ENCODE results near the gene GJB5.

GJB5 gene

DNA sequence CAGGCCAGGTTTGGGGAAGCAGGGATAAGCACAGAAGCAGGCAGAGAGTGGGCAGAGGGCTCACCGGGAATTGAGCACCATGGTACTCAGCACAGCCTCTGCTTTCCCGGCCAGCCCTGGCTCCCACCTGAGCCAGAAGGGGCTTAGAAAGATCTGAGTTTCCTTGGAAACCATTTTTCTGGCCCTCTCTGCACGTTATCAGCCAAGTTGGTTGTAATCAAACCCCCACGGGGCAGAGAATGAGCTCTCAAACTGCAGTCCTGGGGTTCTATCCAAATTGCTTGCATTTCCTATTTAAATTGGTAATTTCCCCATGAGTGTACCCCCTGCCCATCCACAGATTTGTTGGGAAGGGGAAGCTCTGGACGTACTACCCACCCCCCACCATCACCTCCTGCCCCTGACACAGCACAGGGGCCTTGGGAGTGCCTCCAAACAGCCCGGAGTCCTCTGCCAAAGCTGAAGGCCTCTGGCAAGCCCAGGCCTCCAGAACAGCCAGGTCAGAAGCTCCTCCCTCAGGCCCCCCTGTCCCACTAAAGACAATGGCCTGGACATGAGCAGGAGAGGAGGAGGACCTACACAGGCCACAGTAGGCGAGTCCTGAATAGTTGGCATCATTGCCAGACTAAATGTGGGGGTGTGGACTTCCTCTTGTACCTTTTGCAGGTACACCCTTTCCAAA, 42.7 kb upstream of the GJB5 start:
- Histone ChIP-seq H3K36me3 (ENCODE audit: low read length) (no peaks in the 10 kb centered on the region), H3K4me2 (ENCODE audit: low read depth, low read length, poor library complexity, severe bottlenecking) (no peak overlapping the region), H3K9ac (ENCODE audit: low read length) (no peak overlapping the region), H3F3A (ENCODE audit: insufficient read depth) (no peaks in the 10 kb centered on the region), H3K27me3 (ENCODE audit: low read length) (no peaks in the 10 kb centered on the region), H4K20me1 (ENCODE audit: low read depth, low read length) (no peaks in the 10 kb centered on the region), H3K9me2 (replicated peaks; ENCODE audit: insufficient read depth, low read length) (no peaks in the 10 kb centered on the region), H3K9me3 (ENCODE audit: insufficient read depth, low read length) (no peaks in the 10 kb centered on the region), H3K27ac (ENCODE audit: low read depth, low read length) (no peak overlapping the region), H3K79me2 (ENCODE audit: insufficient read depth, low read length) (no peaks in the 10 kb centered on the region), H3K4me3 (ENCODE audit: insufficient read depth, low read length, poor library complexity, severe bottlenecking) (no peak overlapping the region), H2AFZ (ENCODE audit: low read depth, low read length, severe bottlenecking) (no peak overlapping the region)
- TF ChIP-seq, protein P1, sequence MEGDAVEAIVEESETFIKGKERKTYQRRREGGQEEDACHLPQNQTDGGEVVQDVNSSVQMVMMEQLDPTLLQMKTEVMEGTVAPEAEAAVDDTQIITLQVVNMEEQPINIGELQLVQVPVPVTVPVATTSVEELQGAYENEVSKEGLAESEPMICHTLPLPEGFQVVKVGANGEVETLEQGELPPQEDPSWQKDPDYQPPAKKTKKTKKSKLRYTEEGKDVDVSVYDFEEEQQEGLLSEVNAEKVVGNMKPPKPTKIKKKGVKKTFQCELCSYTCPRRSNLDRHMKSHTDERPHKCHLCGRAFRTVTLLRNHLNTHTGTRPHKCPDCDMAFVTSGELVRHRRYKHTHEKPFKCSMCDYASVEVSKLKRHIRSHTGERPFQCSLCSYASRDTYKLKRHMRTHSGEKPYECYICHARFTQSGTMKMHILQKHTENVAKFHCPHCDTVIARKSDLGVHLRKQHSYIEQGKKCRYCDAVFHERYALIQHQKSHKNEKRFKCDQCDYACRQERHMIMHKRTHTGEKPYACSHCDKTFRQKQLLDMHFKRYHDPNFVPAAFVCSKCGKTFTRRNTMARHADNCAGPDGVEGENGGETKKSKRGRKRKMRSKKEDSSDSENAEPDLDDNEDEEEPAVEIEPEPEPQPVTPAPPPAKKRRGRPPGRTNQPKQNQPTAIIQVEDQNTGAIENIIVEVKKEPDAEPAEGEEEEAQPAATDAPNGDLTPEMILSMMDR (IDR thresholded peaks at IDR 0.05; ENCODE audit: insufficient read depth, low read length, poor library complexity, severe bottlenecking) = no peak
- no peak for TF ChIP-seq EZH2phosphoT487 (conservative IDR thresholded peaks at IDR 0.05; ENCODE audit: low read length)

DNA sequence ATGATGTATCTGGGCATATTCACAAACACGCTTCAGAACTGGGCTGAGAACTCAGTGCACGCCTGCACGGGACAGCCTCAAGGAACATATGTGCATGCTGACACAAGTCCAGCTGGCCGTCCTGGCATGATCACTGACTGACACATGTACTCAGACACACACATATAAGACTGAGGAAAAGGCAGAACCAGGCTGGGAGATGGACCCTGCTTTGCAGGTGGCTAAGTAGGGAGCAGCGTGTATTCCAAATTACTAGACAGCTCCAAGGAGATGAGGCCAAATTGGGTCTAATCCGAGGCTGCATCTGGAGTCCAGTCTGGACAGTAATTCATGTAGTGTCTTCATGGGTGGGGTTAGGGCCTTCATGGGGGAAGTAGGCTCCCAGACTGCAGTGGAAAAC, 41.4 kb upstream of the GJB5 start:
- Histone ChIP-seq H4K20me1 (ENCODE audit: low read depth, low read length) (no peaks in the 10 kb centered on the region), H2AFZ (ENCODE audit: low read depth, low read length, severe bottlenecking) (no peak overlapping the region), H3K36me3 (ENCODE audit: low read length) (no peaks in the 10 kb centered on the region), H3K4me3 (ENCODE audit: insufficient read depth, low read length, poor library complexity, severe bottlenecking) (no peak overlapping the region), H3K9me2 (replicated peaks; ENCODE audit: insufficient read depth, low read length) (no peaks in the 10 kb centered on the region), H3K9me3 (ENCODE audit: insufficient read depth, low read length) (no peaks in the 10 kb centered on the region), H3K27ac (ENCODE audit: low read depth, low read length) (no peak overlapping the region), H3K79me2 (ENCODE audit: insufficient read depth, low read length) (no peaks in the 10 kb centered on the region), H3K4me2 (ENCODE audit: low read depth, low read length, poor library complexity, severe bottlenecking) (no peak overlapping the region), H3F3A (ENCODE audit: insufficient read depth) (no peaks in the 10 kb centered on the region), H3K27me3 (ENCODE audit: low read length) (no peaks in the 10 kb centered on the region), H3K9ac (ENCODE audit: low read length) (no peak overlapping the region)
- TF ChIP-seq EZH2phosphoT487 (conservative IDR thresholded peaks at IDR 0.05; ENCODE audit: low read length) = no peak
- TF ChIP-seq, protein P1 (IDR thresholded peaks at IDR 0.05; ENCODE audit: insufficient read depth, low read length, poor library complexity, severe bottlenecking) = no peak

DNA sequence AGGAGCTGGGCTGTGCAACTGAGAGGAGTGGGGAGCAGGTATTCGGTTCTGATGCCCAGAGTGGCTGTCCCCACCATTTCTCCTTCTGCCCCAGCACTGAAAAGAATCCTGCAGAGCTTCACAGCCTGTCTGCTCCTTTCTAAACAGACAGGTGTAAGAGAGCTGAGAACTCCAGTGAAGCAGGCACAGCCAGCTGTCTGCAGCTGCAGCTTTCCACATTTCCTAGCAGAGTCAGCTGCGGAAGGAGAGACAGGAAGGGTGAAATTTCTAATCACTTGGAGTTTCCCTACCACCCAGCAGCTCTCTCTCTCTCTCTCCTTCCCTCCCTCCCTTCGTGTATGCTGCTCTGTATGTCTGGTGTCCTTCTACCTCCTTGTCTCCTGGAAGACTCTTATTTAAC, 40.5 kb upstream of the GJB5 start:
- H3K9me2 ChIP-seq (replicated peaks; ENCODE audit: insufficient read depth, low read length) = no peaks in the 10 kb centered on the region
- no peaks in the 10 kb centered on the region for H3F3A ChIP-seq (ENCODE audit: insufficient read depth)
- no peaks in the 10 kb centered on the region for H3K27me3 ChIP-seq (ENCODE audit: low read length)
- H2AFZ ChIP-seq (ENCODE audit: low read depth, low read length, severe bottlenecking) = no peak overlapping the region
- no peaks in the 10 kb centered on the region for H4K20me1 ChIP-seq (ENCODE audit: low read depth, low read length)
- no peak overlapping the region for H3K4me3 ChIP-seq (ENCODE audit: insufficient read depth, low read length, poor library complexity, severe bottlenecking)
- H3K27ac ChIP-seq (ENCODE audit: low read depth, low read length) = no peak overlapping the region
- TF ChIP-seq, protein P1 (IDR thresholded peaks at IDR 0.05; ENCODE audit: insufficient read depth, low read length, poor library complexity, severe bottlenecking) = no peak
- no peak for TF ChIP-seq EZH2phosphoT487 (conservative IDR thresholded peaks at IDR 0.05; ENCODE audit: low read length)
- no peaks in the 10 kb centered on the region for H3K36me3 ChIP-seq (ENCODE audit: low read length)
- no peak overlapping the region for H3K4me2 ChIP-seq (ENCODE audit: low read depth, low read length, poor library complexity, severe bottlenecking)
- no peak overlapping the region for H3K9ac ChIP-seq (ENCODE audit: low read length)
- no peaks in the 10 kb centered on the region for H3K79me2 ChIP-seq (ENCODE audit: insufficient read depth, low read length)
- H3K9me3 ChIP-seq (ENCODE audit: insufficient read depth, low read length) = no peaks in the 10 kb centered on the region
